Medulla oblongata (tissue), 1 donor: Measurements from ENCODE around the gene STX16.
"Not testable (repeated sequence)": the region's sequence is repeated elsewhere in the genome, so short reads cannot be mapped to it uniquely, and the experiment has no call there.

ENCODE experiments used
- DNase-seq: peaks from one replicate; pipeline ENCODE4 v3.0.0-alpha.2; 2015; ENCODE audit errors: extremely low spot score

The STX16 gene

DNA sequence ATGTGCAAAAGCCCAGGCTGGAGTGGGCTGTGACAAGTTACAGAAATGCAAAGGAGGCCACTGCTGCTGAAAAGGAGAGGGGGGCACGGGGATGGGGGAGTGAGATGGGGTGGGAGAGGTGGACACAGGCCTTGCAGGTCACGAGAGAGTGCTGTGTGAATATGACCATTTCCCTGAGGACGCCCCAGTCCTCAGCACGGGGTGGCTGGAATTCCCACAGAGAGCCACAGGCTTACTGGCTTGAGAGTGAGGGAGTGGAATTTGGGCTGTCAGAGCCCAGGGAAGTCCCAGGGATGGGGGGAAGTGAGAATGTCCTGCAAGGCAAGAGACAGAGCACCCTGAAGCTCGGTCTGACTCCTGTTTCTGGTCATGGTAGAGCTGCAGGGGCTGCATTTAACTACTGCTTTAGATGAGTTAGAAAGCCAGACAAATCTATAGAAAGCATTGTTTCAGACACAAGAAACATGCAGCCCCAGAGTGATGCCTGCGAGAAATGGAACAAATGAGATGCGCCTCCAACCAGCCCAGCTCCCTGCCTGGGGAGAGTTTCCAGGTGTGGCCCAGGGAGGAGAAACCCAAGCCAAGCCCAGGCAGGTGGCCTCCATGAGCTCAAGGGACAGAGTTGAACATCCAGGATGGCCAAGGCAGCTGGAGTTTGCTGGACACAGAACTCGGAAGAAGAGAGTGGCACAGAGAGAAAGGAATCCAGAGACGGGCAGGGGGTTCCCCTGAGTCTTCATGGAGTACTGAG lies 72.0 kb downstream of the STX16 start:
- no peak for DNase-seq

DNA sequence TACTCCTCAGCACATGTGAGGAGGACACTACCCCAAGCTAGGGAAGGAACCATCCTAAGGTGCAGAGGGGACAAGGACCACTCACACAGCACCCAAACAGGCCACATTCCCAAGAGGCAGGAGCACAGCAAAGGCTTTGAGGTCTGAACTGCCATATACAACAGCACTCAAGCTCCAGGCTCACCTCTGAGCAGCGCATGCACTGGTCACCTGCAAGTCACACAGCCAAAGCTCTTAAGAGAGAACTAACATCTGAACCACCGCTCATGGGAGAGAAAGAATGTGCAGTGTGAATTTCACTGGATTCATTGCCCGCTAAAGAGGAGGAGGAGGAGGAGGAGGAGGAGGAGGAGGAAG lies 72.5 kb downstream of the STX16 start:
- DNase-seq, result no peak

- DNase-seq, result not testable (repeated sequence)
Measured at GRCh38 chr20:58726156-58726555, 75.1 kb downstream of the STX16 start.
